Measurements from ENCODE around the gene GUCY2C.
"Not testable (repeated sequence)": the region's sequence is repeated elsewhere in the genome, so short reads cannot be mapped to it uniquely, and the experiment has no call there.

GUCY2C gene

GRCh38 chr12:14741153-14741552 lies 44.8 kb upstream of the GUCY2C start:
- no peaks in the 10 kb centered on the region for H3F3A ChIP-seq (ENCODE audit: low read depth)
- no peak overlapping the region for H3K4me2 ChIP-seq (ENCODE audit: low read depth, low read length, poor library complexity, severe bottlenecking)
- no peaks in the 10 kb centered on the region for H3K9me3 ChIP-seq (ENCODE audit: insufficient read depth, low read depth, low read length)
- TF ChIP-seq EZH2phosphoT487 (IDR thresholded peaks at IDR 0.05; ENCODE audit: borderline replicate concordance) (no peak), CTCF (conservative IDR thresholded peaks at IDR 0.05; ENCODE audit: low read length) (no peak)
- no peaks in the 10 kb centered on the region for H4K20me1 ChIP-seq (ENCODE audit: insufficient read depth, low read length, poor library complexity, severe bottlenecking)
- H3K36me3 ChIP-seq (ENCODE audit: insufficient read depth, low read length) = no peaks in the 10 kb centered on the region
- no peaks in the 10 kb centered on the region for H3K27me3 ChIP-seq (ENCODE audit: insufficient read depth, low read length, poor library complexity, severe bottlenecking)
- no peaks in the 10 kb centered on the region for H3K9me2 ChIP-seq (replicated peaks; ENCODE audit: low read depth, low read length)
- H3K79me2 ChIP-seq (ENCODE audit: insufficient read depth, low read length) = no peaks in the 10 kb centered on the region
- no peaks in the 10 kb centered on the region for H3K4me1 ChIP-seq (ENCODE audit: insufficient read depth, low read length, poor library complexity, severe bottlenecking)
- H3K4me3 ChIP-seq (ENCODE audit: low read length, poor library complexity, severe bottlenecking) = no peak overlapping the region
- H3K9ac ChIP-seq (ENCODE audit: low read depth, low read length, poor library complexity, severe bottlenecking) = no peak overlapping the region
- H2AFZ ChIP-seq (ENCODE audit: low read length) = no peak overlapping the region

- not testable (repeated sequence) for H3K27me3 ChIP-seq (ENCODE audit: insufficient read depth, low read length, poor library complexity, severe bottlenecking); H3K4me3 ChIP-seq (ENCODE audit: low read length, poor library complexity, severe bottlenecking); H4K20me1 ChIP-seq (ENCODE audit: insufficient read depth, low read length, poor library complexity, severe bottlenecking); H3K9me2 ChIP-seq (replicated peaks; ENCODE audit: low read depth, low read length); H3F3A ChIP-seq (ENCODE audit: low read depth); H3K4me1 ChIP-seq (ENCODE audit: insufficient read depth, low read length, poor library complexity, severe bottlenecking); H3K9ac ChIP-seq (ENCODE audit: low read depth, low read length, poor library complexity, severe bottlenecking); H3K79me2 ChIP-seq (ENCODE audit: insufficient read depth, low read length); H3K36me3 ChIP-seq (ENCODE audit: insufficient read depth, low read length); H2AFZ ChIP-seq (ENCODE audit: low read length); H3K9me3 ChIP-seq (ENCODE audit: insufficient read depth, low read depth, low read length); H3K4me2 ChIP-seq (ENCODE audit: low read depth, low read length, poor library complexity, severe bottlenecking)
Observed at GRCh38 chr12:14736441-14736840, 40.0 kb upstream of the GUCY2C start.

- H3K4me1 ChIP-seq (ENCODE audit: insufficient read depth, low read length, poor library complexity, severe bottlenecking) = no peaks in the 10 kb centered on the region
- no peak overlapping the region for H3K4me2 ChIP-seq (ENCODE audit: low read depth, low read length, poor library complexity, severe bottlenecking)
- H3F3A ChIP-seq (ENCODE audit: low read depth) = no peaks in the 10 kb centered on the region
- no peaks in the 10 kb centered on the region for H3K36me3 ChIP-seq (ENCODE audit: insufficient read depth, low read length)
- no peak overlapping the region for H2AFZ ChIP-seq (ENCODE audit: low read length)
- no peak overlapping the region for H3K4me3 ChIP-seq (ENCODE audit: low read length, poor library complexity, severe bottlenecking)
- no peaks in the 10 kb centered on the region for H3K9me3 ChIP-seq (ENCODE audit: insufficient read depth, low read depth, low read length)
- H3K27me3 ChIP-seq (ENCODE audit: insufficient read depth, low read length, poor library complexity, severe bottlenecking) = peaks cover 16% of the 10 kb centered on the region
- no peak for TF ChIP-seq CTCF (conservative IDR thresholded peaks at IDR 0.05; ENCODE audit: low read length)
- no peak for TF ChIP-seq EZH2phosphoT487 (IDR thresholded peaks at IDR 0.05; ENCODE audit: borderline replicate concordance)
- H3K9me2 ChIP-seq (replicated peaks; ENCODE audit: low read depth, low read length) = no peaks in the 10 kb centered on the region
- H3K9ac ChIP-seq (ENCODE audit: low read depth, low read length, poor library complexity, severe bottlenecking) = no peak overlapping the region
- H4K20me1 ChIP-seq (ENCODE audit: insufficient read depth, low read length, poor library complexity, severe bottlenecking) = no peaks in the 10 kb centered on the region
- H3K79me2 ChIP-seq (ENCODE audit: insufficient read depth, low read length) = no peaks in the 10 kb centered on the region
Observed at GRCh38 chr12:14731821-14732220, 35.4 kb upstream of the GUCY2C start.

GRCh38 chr12:14729586-14729985 lies 33.2 kb upstream of the GUCY2C start:
- H3K9me2 ChIP-seq (replicated peaks; ENCODE audit: low read depth, low read length) = no peaks in the 10 kb centered on the region
- H3K9ac ChIP-seq (ENCODE audit: low read depth, low read length, poor library complexity, severe bottlenecking) = no peak overlapping the region
- no peaks in the 10 kb centered on the region for H3F3A ChIP-seq (ENCODE audit: low read depth)
- H2AFZ ChIP-seq (ENCODE audit: low read length) = no peak overlapping the region
- no peaks in the 10 kb centered on the region for H3K9me3 ChIP-seq (ENCODE audit: insufficient read depth, low read depth, low read length)
- no peaks in the 10 kb centered on the region for H4K20me1 ChIP-seq (ENCODE audit: insufficient read depth, low read length, poor library complexity, severe bottlenecking)
- H3K4me3 ChIP-seq (ENCODE audit: low read length, poor library complexity, severe bottlenecking) = no peak overlapping the region
- no peaks in the 10 kb centered on the region for H3K79me2 ChIP-seq (ENCODE audit: insufficient read depth, low read length)
- H3K4me2 ChIP-seq (ENCODE audit: low read depth, low read length, poor library complexity, severe bottlenecking) = no peak overlapping the region
- TF ChIP-seq EZH2phosphoT487 (IDR thresholded peaks at IDR 0.05; ENCODE audit: borderline replicate concordance) = no peak
- TF ChIP-seq CTCF (conservative IDR thresholded peaks at IDR 0.05; ENCODE audit: low read length) = no peak
- no peaks in the 10 kb centered on the region for H3K4me1 ChIP-seq (ENCODE audit: insufficient read depth, low read length, poor library complexity, severe bottlenecking)
- no peaks in the 10 kb centered on the region for H3K36me3 ChIP-seq (ENCODE audit: insufficient read depth, low read length)
- H3K27me3 ChIP-seq (ENCODE audit: insufficient read depth, low read length, poor library complexity, severe bottlenecking) = peaks cover 16% of the 10 kb centered on the region
